Brain microvascular endothelial cell (primary cell): ENCODE data around the gene ZFC3H1.

Source experiments
- DNase-seq: peaks from one replicate; pipeline ENCODE4 v3.0.0-alpha.2; 2020
- H3K27ac ChIP-seq: fragments of 250-450 bp; sonication (Bioruptor Pico); 2 replicates; pipeline ENCODE4 v1.5.1; 2020; ENCODE audit warnings: mild to moderate bottlenecking, moderate library complexity
- H3K27me3 ChIP-seq: fragments of 250-450 bp; sonication (Bioruptor Pico); replicated peaks from 2 replicates; pipeline ENCODE4 v1.5.1; 2020; ENCODE audit warnings: mild to moderate bottlenecking
- H3K36me3 ChIP-seq: fragments of 250-450 bp; sonication (Bioruptor Pico); replicated peaks from 2 replicates; pipeline ENCODE4 v1.5.1; 2020; ENCODE audit warnings: mild to moderate bottlenecking
- H3K4me3 ChIP-seq: 2 replicates; pipeline ENCODE4 v1.5.1; 2011; ENCODE audit warnings: low read depth, mild to moderate bottlenecking, control low read depth, low read length, moderate library complexity
- CTCF ChIP-seq: IDR thresholded peaks from 2 replicates; pipeline ENCODE4 v1.5.1; 2011; ENCODE audit warnings: low read depth, mild to moderate bottlenecking, moderate library complexity, low read length, control low read depth, inconsistent platforms; ENCODE audit errors: missing control alignments
- in situ Hi-C: cut with HindIII; loops from 2 replicates; pipeline ENCODE4 v1.10.0; 2017; ENCODE audit warnings: low sequenced_read_pairs, low pct_ligation_motif_present

Gene ZFC3H1

GRCh38 chr12:71625476-71625875 is 38.2 kb downstream of the ZFC3H1 start:
- in situ Hi-C loops = no loop called here
- Histone ChIP-seq H3K27ac (no peak overlapping the region), H3K27me3 (no peaks in the 10 kb centered on the region), H3K36me3 (peaks cover 73% of the 10 kb centered on the region), H3K4me3 (no peak overlapping the region)
- no peak for DNase-seq
- no peak for TF ChIP-seq CTCF

GRCh38 chr12:71621938-71622337 is 41.7 kb downstream of the ZFC3H1 start:
- in situ Hi-C loops = no loop called here
- DNase-seq = no peak
- no peaks in the 10 kb centered on the region for H3K27me3 ChIP-seq
- H3K4me3 ChIP-seq = no peak overlapping the region
- peaks cover 70% of the 10 kb centered on the region for H3K36me3 ChIP-seq
- TF ChIP-seq CTCF = no peak
- H3K27ac ChIP-seq = no peak overlapping the region

- in situ Hi-C loops = no loop called here
- no peaks in the 10 kb centered on the region for H3K27me3 ChIP-seq
- no peak overlapping the region for H3K27ac ChIP-seq
- H3K4me3 ChIP-seq = no peak overlapping the region
- TF ChIP-seq CTCF = no peak
- no peak for DNase-seq
- H3K36me3 ChIP-seq = peaks cover 71% of the 10 kb centered on the region
Observed at GRCh38 chr12:71610031-71610795, 53.4 kb downstream of the ZFC3H1 start.

GRCh38 chr12:71607494-71608330 is 55.9 kb downstream of the ZFC3H1 start:
- H3K27me3 ChIP-seq = no peaks in the 10 kb centered on the region
- no peak for TF ChIP-seq CTCF
- in situ Hi-C loops = no loop called here
- no peak overlapping the region for H3K27ac ChIP-seq
- H3K36me3 ChIP-seq = peaks cover 51% of the 10 kb centered on the region
- no peak overlapping the region for H3K4me3 ChIP-seq
- no peak for DNase-seq

GRCh38 chr12:71605039-71605438 is 58.6 kb downstream of the ZFC3H1 start:
- no peak for DNase-seq
- Histone ChIP-seq H3K36me3 (peaks cover 33% of the 10 kb centered on the region), H3K27me3 (no peaks in the 10 kb centered on the region), H3K27ac (no peak overlapping the region), H3K4me3 (no peak overlapping the region)
- no peak for TF ChIP-seq CTCF
- in situ Hi-C loops = no loop called here
